HUDEP-2 (cell line): ENCODE results near the gene PDYN.

Experiments used
- DNase-seq, 76 experiments: peaks; one replicate each; lab custom pipeline; 2025; ENCODE audit not compliant: unreplicated experiment in 76 of 76; lab: John Stamatoyannopoulos, UW

PDYN gene

DNA sequence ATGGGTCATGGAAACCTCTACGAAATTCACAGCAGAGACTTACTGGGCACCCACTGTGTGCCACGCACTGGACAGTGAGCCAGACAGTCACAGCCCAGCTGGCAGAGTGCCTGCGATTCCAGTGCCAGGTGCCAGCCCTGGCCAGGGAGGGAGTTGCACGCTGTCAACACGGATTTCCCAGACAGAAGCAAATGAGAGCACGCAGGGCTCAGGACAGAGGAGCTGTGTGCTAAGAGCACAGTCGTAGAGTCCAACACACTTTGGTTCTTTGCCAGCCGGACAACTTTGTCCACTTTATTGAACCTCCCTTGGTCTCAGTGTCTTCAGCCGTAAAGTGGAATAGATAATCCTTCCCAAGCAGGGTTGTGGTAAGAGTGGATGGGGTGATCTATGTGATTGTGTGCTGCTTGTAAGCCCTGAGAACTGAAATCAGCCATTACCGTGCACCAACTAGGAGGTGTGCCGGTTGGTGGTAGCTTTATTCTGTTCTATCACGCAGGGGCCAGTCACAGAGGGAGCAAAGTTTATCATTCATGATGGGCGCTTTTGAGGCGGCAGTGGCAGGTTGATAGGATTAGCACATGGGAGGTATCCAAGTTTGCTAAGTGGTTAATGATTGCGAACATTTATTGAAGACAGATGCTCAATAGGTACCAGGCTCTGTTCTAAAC, 58.0 kb downstream of the PDYN start:
- DNase-seq, result no peak

DNA sequence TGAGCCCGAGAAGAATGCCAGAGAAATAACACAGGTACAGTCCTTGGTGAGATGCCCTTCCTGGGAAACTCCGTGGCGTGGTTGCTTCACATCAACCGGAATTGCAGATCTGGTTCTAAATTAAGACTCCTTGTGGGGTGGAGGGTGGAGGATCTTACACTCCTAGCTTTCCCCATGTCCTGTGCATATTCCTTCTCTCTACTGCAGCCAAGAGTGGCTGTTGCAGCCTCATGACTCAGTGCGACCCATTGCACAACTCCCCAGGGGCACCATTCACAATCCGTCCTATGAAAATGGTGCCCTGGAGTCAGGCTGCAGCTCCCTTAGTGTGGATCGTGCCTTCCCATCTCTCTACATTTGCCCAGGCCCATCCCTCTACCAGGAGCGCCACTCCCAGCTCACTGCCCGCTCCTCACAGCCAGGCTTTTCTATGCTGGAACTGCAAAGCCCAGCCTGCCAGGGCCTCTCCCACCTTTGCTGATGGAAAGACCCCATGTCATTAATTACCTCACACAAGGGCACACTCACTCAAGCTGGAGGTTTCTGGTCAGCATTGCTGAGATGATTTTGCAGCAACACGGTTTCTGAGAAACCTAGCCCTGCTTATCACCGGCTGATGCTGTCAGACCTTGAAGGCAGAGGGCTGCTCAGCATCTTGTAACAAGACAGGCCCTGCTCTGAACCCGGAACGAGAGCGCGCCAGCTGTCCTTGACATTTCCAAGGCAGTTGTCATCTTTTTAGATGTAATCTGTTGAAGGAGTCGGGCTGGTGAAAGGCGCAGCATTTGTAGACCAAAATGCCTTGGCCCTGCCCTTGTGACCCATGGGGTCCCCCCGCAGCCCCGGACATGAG, 58.9 kb downstream of the PDYN start:
- no peak for DNase-seq

DNA sequence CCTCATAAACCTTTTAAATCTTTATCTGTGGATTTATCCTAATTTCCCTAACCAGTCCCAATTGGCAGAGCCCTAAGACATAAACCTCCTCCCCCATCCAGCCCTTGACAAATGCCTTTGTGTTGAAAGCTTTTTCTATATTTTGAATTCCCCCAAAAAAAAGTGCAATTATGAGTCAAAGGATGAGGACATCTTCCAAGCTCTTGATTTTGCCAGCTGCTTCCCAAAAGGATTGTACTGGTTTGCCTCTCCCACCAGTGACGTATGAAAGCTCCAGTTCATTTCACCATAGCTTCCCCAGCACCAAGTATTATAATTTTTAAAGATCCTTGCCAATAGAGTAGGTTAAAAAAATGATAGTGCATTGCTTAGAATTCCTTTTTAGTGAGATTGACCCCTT, 59.7 kb downstream of the PDYN start:
- no peak for DNase-seq

DNA sequence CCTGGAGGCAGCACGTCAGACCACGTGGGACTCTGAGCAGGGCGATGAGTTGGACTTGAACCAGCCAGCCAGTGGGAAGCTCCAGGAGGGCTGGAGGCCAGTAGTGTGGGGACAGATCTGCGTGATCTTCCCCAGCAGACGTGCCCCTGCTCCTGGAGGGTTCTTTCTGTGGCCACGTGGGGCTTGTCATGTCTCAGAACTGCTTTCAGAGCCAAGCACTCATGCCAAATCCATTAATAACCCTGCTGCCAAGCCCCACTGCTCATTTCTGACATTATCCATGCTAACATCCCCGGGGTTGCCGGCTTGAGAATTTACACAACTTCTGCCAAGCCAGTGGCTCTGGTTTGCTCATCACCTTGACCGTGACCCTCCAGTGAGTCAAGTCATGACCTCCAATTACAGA, 60.4 kb downstream of the PDYN start:
- no peak for DNase-seq

DNA sequence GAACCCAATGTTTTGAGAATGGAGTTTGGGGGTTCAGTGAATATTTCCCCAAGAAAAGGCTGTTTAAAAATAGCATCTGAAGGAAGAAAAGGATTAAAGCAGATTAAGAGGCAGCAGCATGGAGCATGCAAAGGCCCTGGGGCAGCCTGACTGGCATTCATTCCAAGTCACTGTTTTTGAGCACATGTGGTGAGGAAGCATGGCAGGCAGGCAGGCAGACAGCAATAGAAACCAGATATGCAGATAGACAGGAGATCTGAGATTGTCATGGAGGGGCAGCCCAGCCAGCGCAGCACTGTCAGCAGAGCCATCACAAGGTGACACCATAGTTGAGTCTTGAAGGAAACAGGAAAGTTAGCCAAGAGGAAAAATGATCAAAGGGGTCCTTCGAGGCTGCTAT, 60.9 kb downstream of the PDYN start:
- no peak for DNase-seq

DNA sequence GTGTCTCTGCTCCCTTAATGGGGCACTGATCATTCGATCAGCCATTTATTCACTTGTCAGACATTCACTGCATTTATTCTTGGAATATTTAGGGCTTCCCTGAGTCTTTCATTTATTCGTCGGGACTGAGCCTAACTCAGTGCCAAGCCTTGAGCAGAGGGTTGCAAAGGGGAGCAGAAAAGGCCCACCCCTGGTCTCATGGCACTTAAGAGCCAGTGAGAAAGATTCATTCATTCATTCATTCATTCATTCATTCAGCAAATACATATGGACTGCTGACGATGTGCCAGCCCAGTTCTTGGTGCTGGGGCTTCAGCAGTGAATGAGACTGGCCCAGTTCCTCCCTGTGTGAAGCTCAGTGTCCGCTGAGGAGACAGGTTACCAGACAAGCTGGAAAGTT, 62.0 kb downstream of the PDYN start:
- DNase-seq, result no peak

DNA sequence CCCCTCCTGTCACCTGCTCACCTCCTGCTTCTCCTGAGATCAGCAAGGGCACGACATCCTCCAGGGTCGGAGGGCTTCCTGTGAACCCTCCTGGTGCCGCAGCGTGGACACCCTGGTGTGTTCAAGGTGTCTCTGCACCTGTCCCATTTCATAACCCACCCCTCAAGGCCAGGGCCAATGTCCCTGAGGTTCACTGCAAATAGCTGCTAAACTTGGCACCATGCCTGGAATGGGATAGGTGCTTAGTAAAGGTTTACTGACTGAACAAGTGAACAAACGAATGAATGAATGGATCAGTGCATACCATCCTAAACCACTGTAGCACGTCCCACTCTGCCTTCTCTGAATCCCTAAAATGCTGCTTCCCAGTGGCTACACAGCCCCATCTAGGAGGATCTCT, 63.7 kb downstream of the PDYN start:
- no peak for DNase-seq

DNA sequence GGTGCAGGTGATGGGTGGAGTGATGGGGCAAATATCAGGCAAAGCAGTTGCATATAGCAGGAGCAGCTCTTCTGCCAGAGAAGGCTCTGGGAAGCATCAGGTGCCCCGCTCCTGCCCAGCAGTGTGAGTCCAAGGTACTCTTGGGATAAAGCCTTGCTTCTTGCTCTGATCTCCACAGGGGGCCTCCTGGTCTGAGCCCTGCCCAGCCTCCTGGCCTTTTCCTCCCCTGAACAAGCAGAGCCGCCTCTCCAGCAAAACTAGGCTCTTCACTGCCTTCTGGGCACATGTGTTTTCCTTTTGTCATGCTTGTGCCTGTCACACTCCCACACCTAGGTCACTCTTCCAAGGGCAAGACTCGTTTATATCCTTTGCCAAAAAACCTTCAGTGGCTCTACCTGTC, 64.4 kb downstream of the PDYN start:
- DNase-seq, result no peak

DNA sequence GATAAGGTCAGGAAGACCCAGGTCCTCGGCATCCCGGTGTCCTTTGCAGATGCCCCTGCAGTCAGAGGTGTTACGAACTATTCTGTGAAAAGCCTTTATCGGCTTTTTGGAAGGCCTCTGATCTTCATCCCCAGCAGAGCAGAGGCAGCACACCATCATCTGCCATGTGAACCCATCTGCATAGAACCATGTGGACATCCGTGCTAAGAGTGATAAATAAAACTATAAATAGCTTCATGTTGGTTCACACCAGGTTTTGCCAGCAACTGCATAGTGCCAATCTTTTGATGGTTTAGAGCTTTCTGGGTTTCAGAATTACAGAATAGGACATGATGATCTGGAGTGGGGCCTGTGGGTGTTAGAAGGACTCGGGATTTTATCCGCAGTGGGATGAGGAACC, 65.1 kb downstream of the PDYN start:
- DNase-seq, result no peak
